ENCODE measurements around the gene PLCH2.

The PLCH2 gene

DNA sequence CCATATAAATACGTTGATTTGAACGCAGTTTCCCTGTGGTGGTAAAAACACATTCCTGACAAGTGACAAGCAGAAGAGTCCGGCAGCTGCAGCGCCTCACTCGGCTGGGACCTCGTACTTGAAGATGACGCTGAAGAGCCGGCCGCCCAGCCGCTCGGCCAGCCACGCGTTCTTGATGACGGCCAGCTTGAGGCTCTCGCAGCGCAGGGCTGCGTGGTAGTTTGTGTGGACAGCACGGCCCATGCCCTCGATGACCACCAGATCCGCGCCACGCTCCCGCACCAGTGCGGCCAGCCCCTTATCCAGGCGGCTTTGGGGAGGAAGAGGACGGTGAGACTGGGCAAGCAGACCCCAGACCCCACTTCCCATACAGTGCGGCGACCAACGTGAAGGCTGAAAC lies 32.7 kb downstream of the PLCH2 start:
- TF ChIP-seq, protein P1, sequence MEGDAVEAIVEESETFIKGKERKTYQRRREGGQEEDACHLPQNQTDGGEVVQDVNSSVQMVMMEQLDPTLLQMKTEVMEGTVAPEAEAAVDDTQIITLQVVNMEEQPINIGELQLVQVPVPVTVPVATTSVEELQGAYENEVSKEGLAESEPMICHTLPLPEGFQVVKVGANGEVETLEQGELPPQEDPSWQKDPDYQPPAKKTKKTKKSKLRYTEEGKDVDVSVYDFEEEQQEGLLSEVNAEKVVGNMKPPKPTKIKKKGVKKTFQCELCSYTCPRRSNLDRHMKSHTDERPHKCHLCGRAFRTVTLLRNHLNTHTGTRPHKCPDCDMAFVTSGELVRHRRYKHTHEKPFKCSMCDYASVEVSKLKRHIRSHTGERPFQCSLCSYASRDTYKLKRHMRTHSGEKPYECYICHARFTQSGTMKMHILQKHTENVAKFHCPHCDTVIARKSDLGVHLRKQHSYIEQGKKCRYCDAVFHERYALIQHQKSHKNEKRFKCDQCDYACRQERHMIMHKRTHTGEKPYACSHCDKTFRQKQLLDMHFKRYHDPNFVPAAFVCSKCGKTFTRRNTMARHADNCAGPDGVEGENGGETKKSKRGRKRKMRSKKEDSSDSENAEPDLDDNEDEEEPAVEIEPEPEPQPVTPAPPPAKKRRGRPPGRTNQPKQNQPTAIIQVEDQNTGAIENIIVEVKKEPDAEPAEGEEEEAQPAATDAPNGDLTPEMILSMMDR (IDR thresholded peaks at IDR 0.05; ENCODE audit: low read depth, low read length, missing control alignments) = no peak
- no peak for DNase-seq (ENCODE audit: low read depth)
- H3K4me3 ChIP-seq (ENCODE audit: low read depth, low read length) = no peak overlapping the region

- no peak for DNase-seq (ENCODE audit: low read depth)
- no peak overlapping the region for H3K4me3 ChIP-seq (ENCODE audit: low read depth, low read length)
- TF ChIP-seq, protein P1 (IDR thresholded peaks at IDR 0.05; ENCODE audit: low read depth, low read length, missing control alignments) = no peak
Measured at GRCh38 chr1:2509589-2509988, 33.5 kb downstream of the PLCH2 start.

DNA sequence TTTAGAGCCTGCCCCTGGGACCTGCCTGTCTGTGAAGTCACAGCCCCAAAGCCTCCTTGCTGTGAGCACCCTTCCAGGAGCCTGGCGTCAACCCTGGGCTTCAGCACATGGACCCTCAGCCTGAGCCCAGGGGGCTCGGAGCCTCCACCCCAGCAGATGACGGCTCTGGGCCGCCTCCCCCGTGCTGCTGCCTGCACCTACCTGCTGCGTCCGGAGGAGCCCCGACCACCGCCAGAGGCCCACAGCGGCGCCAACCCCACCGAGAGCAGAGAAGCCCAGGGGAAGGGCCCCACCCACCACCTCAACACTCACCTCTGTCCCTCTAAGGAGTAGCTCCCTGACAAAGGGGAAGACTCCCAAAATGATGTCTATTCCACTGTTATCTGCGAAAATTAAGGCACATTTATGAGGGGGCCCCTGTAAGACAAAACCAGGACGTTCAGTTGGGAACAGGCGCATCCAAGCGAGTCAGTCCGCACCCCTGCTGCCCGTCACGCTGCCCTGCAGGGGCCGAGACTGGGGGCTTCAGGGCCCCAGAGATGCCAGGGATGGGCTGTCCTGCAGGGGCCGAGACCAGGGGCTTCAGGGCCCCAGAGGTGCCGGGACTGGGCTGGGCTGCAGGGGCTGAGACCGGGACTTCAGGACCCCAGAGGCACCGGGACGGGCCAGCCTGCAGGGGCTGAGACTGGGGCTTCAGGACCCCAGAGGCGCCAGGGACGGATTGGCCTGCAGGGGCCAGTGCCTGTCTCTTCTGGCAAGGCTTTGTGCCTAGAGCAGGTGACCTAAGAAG lies 34.5 kb downstream of the PLCH2 start:
- DNase-seq (ENCODE audit: low read depth) = no peak
- TF ChIP-seq, protein P1 (IDR thresholded peaks at IDR 0.05; ENCODE audit: low read depth, low read length, missing control alignments) = no peak
- no peak overlapping the region for H3K4me3 ChIP-seq (ENCODE audit: low read depth, low read length)

- no peak for DNase-seq (ENCODE audit: low read depth)
- TF ChIP-seq, protein P1 (IDR thresholded peaks at IDR 0.05; ENCODE audit: low read depth, low read length, missing control alignments) = no peak
Measured at GRCh38 chr1:2512862-2513421, 36.9 kb downstream of the PLCH2 start.

GRCh38 chr1:2513939-2514652 lies 38.0 kb downstream of the PLCH2 start:
- no peak overlapping the region for H3K4me3 ChIP-seq (ENCODE audit: low read depth, low read length)
- no peak for DNase-seq (ENCODE audit: low read depth)

More at GRCh38 chr1:2512862-2513421, 36.9 kb downstream of the PLCH2 start:
- no peak overlapping the region for H3K4me3 ChIP-seq (ENCODE audit: low read depth, low read length)

DNA sequence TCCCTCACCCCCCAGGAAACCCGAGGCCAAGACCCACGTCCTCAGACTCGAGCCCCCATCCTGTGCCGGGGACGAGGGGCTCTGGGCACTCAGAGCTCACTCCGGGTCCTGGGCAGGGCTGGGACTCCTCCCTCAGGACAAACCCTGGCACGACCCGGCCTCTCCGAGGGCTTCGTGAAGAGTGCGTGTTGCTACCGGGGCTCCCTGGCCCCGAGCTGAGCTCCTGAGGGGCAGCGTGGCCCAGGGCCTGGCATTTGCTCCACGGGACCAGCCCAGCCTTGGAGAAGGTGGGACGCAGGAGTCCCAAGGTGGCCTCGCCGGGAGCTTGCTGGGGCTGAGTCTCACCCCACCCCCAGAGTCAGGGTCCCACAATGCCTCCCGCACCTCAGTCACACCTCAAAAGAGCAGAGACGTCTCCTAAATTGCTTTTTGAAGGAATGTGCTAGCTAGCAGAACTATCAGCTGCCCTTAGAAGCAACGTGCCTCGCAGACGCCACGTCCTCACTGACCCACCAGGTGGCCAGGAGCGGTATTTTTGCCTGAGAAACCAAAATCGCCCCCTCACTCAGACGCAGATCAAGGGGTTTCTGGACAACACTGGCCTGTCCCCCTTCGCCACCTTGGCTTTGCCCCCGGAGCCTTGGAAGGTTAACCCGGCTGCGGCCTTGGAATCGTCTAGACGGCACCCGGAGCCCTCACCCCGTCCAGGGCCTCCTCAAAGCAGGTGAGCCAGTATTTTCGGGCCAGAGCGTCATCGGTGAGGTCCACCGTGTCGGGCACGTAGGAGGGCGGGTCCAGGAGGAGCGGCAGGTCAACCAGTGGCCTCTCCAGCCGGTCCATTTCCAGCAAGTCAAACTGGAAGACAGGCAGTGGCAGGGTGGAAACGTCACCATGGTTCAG lies 39.0 kb downstream of the PLCH2 start:
- TF ChIP-seq, protein P1 (IDR thresholded peaks at IDR 0.05; ENCODE audit: low read depth, low read length, missing control alignments) = peak; percentile 5
- DNase-seq (ENCODE audit: low read depth) = no peak
- H3K4me3 ChIP-seq (ENCODE audit: low read depth, low read length) = no peak overlapping the region

More at GRCh38 chr1:2513939-2514652, 38.0 kb downstream of the PLCH2 start:
- TF ChIP-seq, protein P1 (IDR thresholded peaks at IDR 0.05; ENCODE audit: low read depth, low read length, missing control alignments) = no peak
